Measurements from ENCODE around the gene OBI1. TPM values are rescaled to one million over a fixed set of nuclear protein-coding genes. Genes with fewer than 3 reads are reported as not detected.

Gene OBI1
- total and polyA plus RNA-seq, 9 of the 15 experiments (the other 6 are each of a cell fraction or from before 2014, with no cell fraction given), result 8.7 to 18.4 (median 14.2) TPM

DNA sequence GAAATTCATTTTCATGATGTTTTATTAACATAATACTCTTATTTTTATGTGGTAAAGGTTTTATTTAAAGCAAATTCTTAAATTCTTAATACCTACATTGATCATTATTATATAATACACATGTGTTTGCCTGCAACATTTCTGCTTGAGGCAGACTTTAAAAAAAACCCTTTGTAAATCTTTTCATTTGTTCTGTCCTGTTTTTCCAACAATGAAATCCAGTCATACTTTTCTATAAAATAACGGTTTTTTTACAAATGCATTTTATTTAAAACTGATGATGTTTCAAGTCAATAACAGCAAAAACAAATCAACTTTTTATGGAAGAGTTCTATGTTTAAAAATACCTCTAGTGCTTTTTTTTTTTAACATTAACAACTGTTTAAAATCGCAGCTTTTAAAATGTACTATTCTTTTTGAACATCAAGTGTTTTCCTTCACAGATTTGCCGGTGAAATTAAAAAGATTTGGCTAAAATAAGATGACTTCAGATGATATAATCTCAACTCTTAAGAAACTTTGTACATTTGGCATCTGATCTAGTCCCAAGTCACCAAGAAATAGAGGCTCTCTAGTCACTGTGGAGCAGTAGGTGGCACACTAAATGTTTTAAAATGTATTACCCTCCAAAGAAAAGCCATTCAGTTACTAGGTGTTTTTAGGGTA lies 60.7 kb downstream of the OBI1 start (continued):
- TF ChIP-seq HLTF (IDR thresholded peaks at IDR 0.05), result no peak
- no peak for TF ChIP-seq NFE2L1 (tag; IDR thresholded peaks at IDR 0.05; ENCODE audit: borderline replicate concordance, low read depth)
- no peak for TF ChIP-seq ZFX (CRISPR knock-in tag; IDR thresholded peaks at IDR 0.05)
- TF ChIP-seq PRPF4 (IDR thresholded peaks at IDR 0.05; ENCODE audit: insufficient read depth, low read depth, low read length, poor library complexity, severe bottlenecking), result no peak
- no peak for TF ChIP-seq ETV5 (CRISPR knock-in tag; IDR thresholded peaks at IDR 0.05; ENCODE audit: low read depth)
- TF ChIP-seq ZNF217 (CRISPR knock-in tag; IDR thresholded peaks at IDR 0.05), result no peak

GRCh38 chr13:78597602-78597932 lies 61.4 kb downstream of the OBI1 start:
- Histone ChIP-seq H3K27me3 (ENCODE audit: control insufficient read depth in 2 of 2, insufficient read depth in 2 of 2, low read length in 2 of 2) (peaks cover 0 to 7% of the 10 kb centered on the region in 2 experiments; a peak in 2 of 5 replicates), H2AFZ (ENCODE audit: low read depth, low read length) (no peak overlapping the region), H3K27ac (ENCODE audit: extremely low read depth, low read depth, low read length) (no peak overlapping the region), H3K9ac (ENCODE audit: insufficient read depth in 1 of 2, low read depth in 2 of 2, low read length in 2 of 2) (no peak overlapping the region), H4K20me1 (replicated peaks; ENCODE audit: control insufficient read depth, insufficient read depth, low read length) (no peaks in the 10 kb centered on the region), H3K4me1 (replicated peaks in 1 of 2; ENCODE audit: control insufficient read depth in 2 of 2, insufficient read depth in 2 of 2, low read length in 2 of 2) (peaks cover 0 to 4% of the 10 kb centered on the region in 2 experiments; a peak in 2 of 5 replicates), H3K9me3 (replicated peaks; ENCODE audit: control insufficient read depth, insufficient read depth, low read depth, low read length) (no peaks in the 10 kb centered on the region), H3K36me3 (ENCODE audit: control insufficient read depth, insufficient read depth, low read length) (no peaks in the 10 kb centered on the region), H3K4me2 (ENCODE audit: insufficient read depth, low read length) (no peak overlapping the region), H3K79me2 (ENCODE audit: control insufficient read depth, insufficient read depth, low read length) (no peaks in the 10 kb centered on the region), H3K4me3 (no peak overlapping the region), H3K9me1 (ENCODE audit: control insufficient read depth, insufficient read depth, low read length) (no peaks in the 10 kb centered on the region)
- intact Hi-C loops (cut with micrococcal nuclease) (no loop called here), in situ Hi-C loops (cut with MboI) (no loop called here)
- DNase-seq (ENCODE audit: extremely low read depth in 1 of 4, low spot score in 3 of 4), result no peak
- ChIA-PET POLR2A (no interaction called here), CTCF (ENCODE audit: low intra/inter-chr PET ratio) (no interaction called here)
- FAIRE-seq, result no peak
- ATAC-seq, result no peak
- BruUV-seq (replicated peaks), result no TSS peak
- 40% methylated on average over 7 of the region's 7 CpGs for WGBS (ENCODE audit: insufficient coverage, low coverage, missing lambda C conversion rate)
- TF ChIP-seq PHF8 (IDR thresholded peaks at IDR 0.05; ENCODE audit: borderline replicate concordance, low read length), result no peak
- TF ChIP-seq ZNF57 (CRISPR knock-in tag; IDR thresholded peaks at IDR 0.05), result no peak
- no peak for TF ChIP-seq ZNF445 (CRISPR knock-in tag; IDR thresholded peaks at IDR 0.05; ENCODE audit: low read depth)
- TF ChIP-seq ZNF23 (CRISPR knock-in tag; IDR thresholded peaks at IDR 0.05), result no peak
- no peak for TF ChIP-seq RBM39 (optimal IDR thresholded peaks at IDR 0.05; ENCODE audit: low read depth, low read length)
- no peak for TF ChIP-seq ZNF644 (tag; IDR thresholded peaks at IDR 0.05; ENCODE audit: low read depth)
- TF ChIP-seq PCBP1 (IDR thresholded peaks at IDR 0.05; ENCODE audit: low read depth, low read length, poor library complexity, severe bottlenecking), result no peak
- TF ChIP-seq FOSL1 (tag; conservative IDR thresholded peaks at IDR 0.05), result no peak
- TF ChIP-seq KDM2B (CRISPR knock-in tag; IDR thresholded peaks at IDR 0.05), result no peak
- TF ChIP-seq TCF7 (IDR thresholded peaks at IDR 0.05; ENCODE audit: borderline replicate concordance), result no peak
- TF ChIP-seq SNRNP70 (optimal IDR thresholded peaks at IDR 0.05; ENCODE audit: low read depth, low read length), result no peak
- no peak for TF ChIP-seq ZNF77 (CRISPR knock-in tag; IDR thresholded peaks at IDR 0.05)
- TF ChIP-seq E2F3 (CRISPR knock-in tag; IDR thresholded peaks at IDR 0.05), result no peak
- no peak for TF ChIP-seq ZBTB33 (CRISPR knock-in tag; IDR thresholded peaks at IDR 0.05)
- TF ChIP-seq JUND (IDR thresholded peaks at IDR 0.05; ENCODE audit: borderline replicate concordance, low read depth, low read length), result no peak
- no peak for TF ChIP-seq JUND (tag; IDR thresholded peaks at IDR 0.05; ENCODE audit: borderline replicate concordance, low read depth, low read length)
- TF ChIP-seq SP2 (IDR thresholded peaks at IDR 0.05; ENCODE audit: extremely low read depth, low read depth, low read length, poor library complexity, severe bottlenecking), result no peak

All from K562 (cell line).